ENCODE results near the gene AQP1. TPM values are rescaled to one million over a fixed set of nuclear protein-coding genes. Genes with fewer than 3 reads are reported as not detected.

AQP1 gene
- total and polyA plus RNA-seq, 2 of the 8 experiments (the other 6 are each of a cell fraction or from before 2014, with no cell fraction given) = 0.18 to 0.19 TPM

- Histone ChIP-seq H3K9ac (replicated peaks in 1 of 4; ENCODE audit: extremely low read depth in 1 of 4, low read depth in 3 of 4, low read length in 3 of 4) (no peak overlapping the region), H3K23me2 (ENCODE audit: low read depth, low read length) (no peaks in the 10 kb centered on the region), H3K18ac (ENCODE audit: extremely low read depth, low read length) (no peak overlapping the region), H2AFZ (ENCODE audit: low read length) (no peak overlapping the region), H4K5ac (ENCODE audit: insufficient read length, low read depth, low read length) (no peak overlapping the region), H4K8ac (ENCODE audit: extremely low read depth, insufficient read depth, low read length) (no peak overlapping the region; the same call in 1 of the 2 replicates), H3K4me2 (ENCODE audit: insufficient read depth in 1 of 2, low read depth in 2 of 2, low read length in 2 of 2) (no peak overlapping the region), H3K4me3 (ENCODE audit: extremely low read depth in 1 of 4, insufficient read depth in 2 of 4, low read depth in 3 of 4, low read length in 4 of 4) (no peak overlapping the region), H2AK5ac (ENCODE audit: low read depth, low read length) (no peak overlapping the region), H3K27me3 (replicated peaks in 1 of 4; ENCODE audit: control insufficient read depth in 3 of 4, extremely low read depth in 1 of 4, insufficient read depth in 3 of 4, low read length in 3 of 4) (no peaks in the 10 kb centered on the region; a peak in 1 of 7 replicates), H4K20me1 (replicated peaks in 1 of 2; ENCODE audit: control insufficient read depth in 1 of 2, insufficient read depth in 2 of 2, low read length in 2 of 2) (peaks cover 0 to 2% of the 10 kb centered on the region in 2 experiments), H3K79me2 (ENCODE audit: control insufficient read depth in 1 of 2, insufficient read depth in 2 of 2, low read length in 2 of 2) (no peaks in the 10 kb centered on the region), H3K27ac (ENCODE audit: low read depth, low read length) (no peak overlapping the region), H3K9me3 (ENCODE audit: insufficient read depth in 2 of 2, low read depth in 1 of 2, low read length in 1 of 2) (no peaks in the 10 kb centered on the region), H3K79me1 (ENCODE audit: low read depth, low read length) (no peaks in the 10 kb centered on the region), H3K23ac (ENCODE audit: insufficient read length) (no peak overlapping the region), H2BK20ac (ENCODE audit: low read length) (no peak overlapping the region), H2BK120ac (replicated peaks; ENCODE audit: low read depth, low read length) (no peak overlapping the region), H2BK15ac (ENCODE audit: low read length) (no peak overlapping the region), H4K91ac (replicated peaks; ENCODE audit: insufficient read length, low read length) (no peak overlapping the region), H3K4ac (replicated peaks; ENCODE audit: insufficient read length, low read depth, low read length) (no peak overlapping the region), H3K14ac (ENCODE audit: insufficient read length) (no peak overlapping the region), H2BK5ac (ENCODE audit: low read depth, low read length) (no peak overlapping the region), H3K4me1 (replicated peaks in 1 of 4; ENCODE audit: control insufficient read depth in 3 of 4, insufficient read depth in 4 of 4, low read length in 3 of 4) (no peaks in the 10 kb centered on the region), H2BK12ac (ENCODE audit: low read depth, low read length) (no peak overlapping the region), H3K56ac (replicated peaks; ENCODE audit: insufficient read length, low read depth, low read length) (no peak overlapping the region), H3K36me3 (ENCODE audit: control insufficient read depth in 2 of 4, insufficient read depth in 4 of 4, low read length in 3 of 4) (no peaks in the 10 kb centered on the region)
- CTCF ChIA-PET (ENCODE audit: partially characterized antibody) = interaction anchor here (0.6 to 1.2 kb wide), 5 partner anchors 13 to 101 kb away, joined by 3 to 5 read pairs (median 3); no protein-coding TSS in a partner anchor
- no peak for FAIRE-seq
- WGBS, 2 experiments (ENCODE audit: extremely low coverage in 1 of 2, insufficient coverage in 1 of 2, insufficient read length in 1 of 2, insufficient replicate concordance in 2 of 2, low coverage in 1 of 2, low lambda C conversion rate in 2 of 2, missing lambda C conversion rate in 1 of 2) = 89% methylated on average over 11 of the region's 11 CpGs; no CpG with 5 or more reads in 1 of the 2 experiments
- DNase-seq (ENCODE audit: low read depth in 1 of 2, low spot score in 2 of 2) = no peak
- POLR2A ChIA-PET (ENCODE audit: partially characterized antibody) = no interaction called here
- TF ChIP-seq PHF8 (conservative IDR thresholded peaks at IDR 0.05; ENCODE audit: low read depth, low read length) = no peak
- TF ChIP-seq CEBPB (IDR thresholded peaks at IDR 0.05; ENCODE audit: low read depth, low read length) = no peak
- no peak for TF ChIP-seq E2F6 (IDR thresholded peaks at IDR 0.05)
- TF ChIP-seq ASH2L (IDR thresholded peaks at IDR 0.05; ENCODE audit: low read length) = no peak
- TF ChIP-seq USF2 (IDR thresholded peaks at IDR 0.05; ENCODE audit: low read length) = no peak
- TF ChIP-seq ZNF274 (IDR thresholded peaks at IDR 0.05; ENCODE audit: borderline replicate concordance, extremely low read depth, low read length) = no peak
- no peak for TF ChIP-seq CBX5 (IDR thresholded peaks at IDR 0.05; ENCODE audit: low read depth, low read length)
These were observed 9.2 kb upstream of the AQP1 start for GRCh38 chr7:30902466-30902865.
